Testis (tissue), 3 donors: Measurements from ENCODE around the gene POLD3. TPM values are rescaled to one million over a fixed set of nuclear protein-coding genes. Genes with fewer than 3 reads are reported as not detected.
"Not testable (repeated sequence)": the region's sequence is repeated elsewhere in the genome, so short reads cannot be mapped to it uniquely, and the experiment has no call there.

Source experiments
- DNase-seq: peaks from one replicate; pipeline ENCODE4 v3.0.0-alpha.2; 2019
- H3K27ac ChIP-seq, 2 donors: fragments of 200-600 bp; sonication (generic); one replicate each; pipeline ENCODE4 v1.5.1; 2019
- H3K27me3 ChIP-seq: fragments of 200-600 bp; sonication (generic); one replicate; pipeline ENCODE4 v1.5.1; 2019
- H3K36me3 ChIP-seq: fragments of 200-600 bp; sonication (generic); one replicate; pipeline ENCODE4 v1.5.1; 2017; ENCODE audit warnings: low read depth; ENCODE audit errors: missing control alignments
- H3K4me1 ChIP-seq: fragments of 200-600 bp; sonication (generic); one replicate; pipeline ENCODE4 v1.5.1; 2019
- H3K4me3 ChIP-seq, 2 donors: fragments of 200-600 bp; sonication (generic); one replicate each; pipeline ENCODE4 v1.5.1; 2017 to 2019
- H3K9me3 ChIP-seq: fragments of 200-600 bp; sonication (generic); one replicate; pipeline ENCODE4 v1.5.1; 2017
- CTCF ChIP-seq, 3 experiments: fragments of 450-650 bp in 2 of 3; fragments of 200-600 bp in 1 of 3; sonication (generic) in 1 of 3; IDR thresholded peaks; one replicate each; pipeline ENCODE4 v1.5.1; 2016 to 2019; ENCODE audit warnings: antibody characterized with exemption in 3 of 3, mild to moderate bottlenecking in 2 of 3, moderate library complexity in 1 of 3
- POLR2A ChIP-seq: fragments of 450-650 bp; IDR thresholded peaks from one replicate; pipeline ENCODE4 v1.6.1; 2017; ENCODE audit warnings: antibody characterized with exemption, mild to moderate bottlenecking, moderate library complexity
- WGBS, 2 donors: methylation state at CpG; one replicate each; pipeline ENCODE4 v1.1.5; 2018; 5-methylcytosine and 5-hydroxymethylcytosine counted together
- intact Hi-C: fragments of 100-400 bp; cut with DNase I; formaldehyde crosslinking; loops from one replicate; pipeline ENCODE4 v1.15.1; 2023; ENCODE audit warnings: low total_unique reads
- polyA plus RNA-seq: library from polyadenylated mRNA; stranded (reverse); fragments of 350-450 nt; fragmentation: Illumina TruSeq; extraction: RNeasy Lipid Tissue Mini Kit (QIAGEN cat#74804); gene quantifications from one replicate; pipeline ENCODE4 v1.2.3, GENCODE V29; 2014; ENCODE audit warnings: low read depth, low replicate concordance; ENCODE audit not compliant: insufficient read depth
- total RNA-seq, 2 donors: library from RNA; depleted of rRNA; stranded (reverse); fragments of >200 nt; gene quantifications; one replicate each; pipeline ENCODE4 v1.2.3, GENCODE V29; 2016

The POLD3 gene
- total and polyA plus RNA-seq, 3 donors from 2014 or later: 25.2 to 36.3 (median 32.9) TPM

GRCh38 chr11:74577624-74578396 is 14.6 kb upstream of the POLD3 start:
- Histone ChIP-seq H3K4me1 (no peaks in the 10 kb centered on the region), H3K36me3 (no peaks in the 10 kb centered on the region), H3K4me3 (no peak overlapping the region), H3K9me3 (no peaks in the 10 kb centered on the region), H3K27me3 (no peaks in the 10 kb centered on the region), H3K27ac (no peak overlapping the region)
- intact Hi-C loops: no loop called here
- 71% methylated on average over 6 of the region's 6 CpGs for WGBS, 2 donors
- TF ChIP-seq CTCF (IDR thresholded peaks at IDR 0.05): no peak
- no peak for TF ChIP-seq POLR2A
- no peak for DNase-seq

GRCh38 chr11:74579577-74580270 is 12.7 kb upstream of the POLD3 start:
- intact Hi-C loops: loop anchor here (10.0 kb wide), 1 partner anchor 125 kb away; no protein-coding TSS in a partner anchor
- no peaks in the 10 kb centered on the region for H3K4me1 ChIP-seq
- 75 to 77% methylated on average over 6 of the region's 6 CpGs for WGBS, 2 donors
- no peak overlapping the region for H3K4me3 ChIP-seq
- H3K9me3 ChIP-seq: no peaks in the 10 kb centered on the region
- H3K27ac ChIP-seq: no peak overlapping the region
- TF ChIP-seq POLR2A: no peak
- TF ChIP-seq CTCF (IDR thresholded peaks at IDR 0.05): no peak
- H3K27me3 ChIP-seq: no peaks in the 10 kb centered on the region
- H3K36me3 ChIP-seq: no peaks in the 10 kb centered on the region
- no peak for DNase-seq

GRCh38 chr11:74581954-74582547 is 10.3 kb upstream of the POLD3 start:
- intact Hi-C loops: loop anchor here (10.0 kb wide), 1 partner anchor 127 kb away; no protein-coding TSS in a partner anchor
- H3K4me1 ChIP-seq: no peaks in the 10 kb centered on the region
- no peak for DNase-seq
- 70 to 81% methylated on average over 4 of the region's 4 CpGs for WGBS, 2 donors
- no peak for TF ChIP-seq CTCF (IDR thresholded peaks at IDR 0.05)
- TF ChIP-seq POLR2A: no peak
- H3K9me3 ChIP-seq: no peaks in the 10 kb centered on the region
- no peak overlapping the region for H3K4me3 ChIP-seq
- no peaks in the 10 kb centered on the region for H3K36me3 ChIP-seq
- H3K27me3 ChIP-seq: no peaks in the 10 kb centered on the region
- H3K27ac ChIP-seq: no peak overlapping the region

GRCh38 chr11:74583024-74583624 is 9.3 kb upstream of the POLD3 start:
- no peaks in the 10 kb centered on the region for H3K4me1 ChIP-seq
- no peaks in the 10 kb centered on the region for H3K36me3 ChIP-seq
- no peaks in the 10 kb centered on the region for H3K27me3 ChIP-seq
- DNase-seq: no peak
- TF ChIP-seq CTCF (IDR thresholded peaks at IDR 0.05): no peak
- TF ChIP-seq POLR2A: no peak
- 64 to 65% methylated on average over 3 of the region's 3 CpGs for WGBS, 2 donors
- no peak overlapping the region for H3K4me3 ChIP-seq
- intact Hi-C loops: loop anchor here (10.0 kb wide), 1 partner anchor 128 kb away; no protein-coding TSS in a partner anchor
- H3K9me3 ChIP-seq: no peaks in the 10 kb centered on the region
- H3K27ac ChIP-seq: no peak overlapping the region

GRCh38 chr11:74590492-74590891 is 1.9 kb upstream of the POLD3 start:
- H3K27ac ChIP-seq: not testable (repeated sequence)

More at GRCh38 chr11:74590492-74590891, 1.9 kb upstream of the POLD3 start:
- 88 to 90% methylated on average over 7 of the region's 7 CpGs for WGBS, 2 donors
- H3K36me3 ChIP-seq, intact Hi-C loops, H3K4me3 ChIP-seq, H3K4me1 ChIP-seq, H3K9me3 ChIP-seq, DNase-seq, H3K27me3 ChIP-seq: not testable (repeated sequence)
